Keratinocyte (primary cell): ENCODE measurements around the gene GTPBP1. TPM values are rescaled to one million over a fixed set of nuclear protein-coding genes. Genes with fewer than 3 reads are reported as not detected.

Experiments
- DNase-seq: peaks from one replicate; pipeline ENCODE4 v3.0.0-alpha.2; 2011; ENCODE audit warnings: low read depth, missing footprints, low spot score
- FAIRE-seq: peaks from 2 replicates; lab custom pipeline; 2011; peaks lifted over from hg19 to GRCh38; lab: Jason Lieb, UNC
- H2AFZ ChIP-seq: 2 replicates; pipeline ENCODE4 v1.6.0; 2012; ENCODE audit warnings: low read length, control low read depth, inconsistent platforms; ENCODE audit not compliant: control insufficient read depth
- H3K27ac ChIP-seq: 2 replicates; pipeline ENCODE4 v1.5.1; 2011; ENCODE audit warnings: low read length; ENCODE audit not compliant: control insufficient read depth, insufficient read depth
- H3K27me3 ChIP-seq: 3 replicates; pipeline ENCODE4 v1.6.0; 2011; ENCODE audit warnings: low read length; ENCODE audit not compliant: control insufficient read depth, insufficient read depth; ENCODE audit errors: extremely low read depth
- H3K36me3 ChIP-seq, 2 experiments: 2 replicates in 1 of 2; 3 replicates in 1 of 2; pipeline ENCODE4 v1.5.1; 2011; ENCODE audit warnings: low read length in 2 of 2, mild to moderate bottlenecking in 1 of 2; ENCODE audit not compliant: control insufficient read depth in 2 of 2, insufficient read depth in 2 of 2; ENCODE audit errors: extremely low read depth in 1 of 2
- H3K4me1 ChIP-seq: 3 replicates; pipeline ENCODE4 v1.5.1; 2011; ENCODE audit warnings: low read length; ENCODE audit not compliant: control insufficient read depth, insufficient read depth; ENCODE audit errors: extremely low read depth
- H3K4me2 ChIP-seq: 3 replicates; pipeline ENCODE4 v1.6.0; 2011; ENCODE audit warnings: low read depth, low read length; ENCODE audit not compliant: control insufficient read depth, insufficient read depth; ENCODE audit errors: extremely low read depth
- H3K4me3 ChIP-seq, 3 experiments: fragments of 200-600 bp in 1 of 3; sonication (generic) in 1 of 3; 2 replicates in 2 of 3; 3 replicates in 1 of 3; pipeline ENCODE4 v1.5.1; 2011 to 2016; ENCODE audit warnings: low read length in 3 of 3, mild to moderate bottlenecking in 3 of 3, control low read depth in 2 of 3, inconsistent platforms in 1 of 3, low read depth in 1 of 3, mixed read lengths in 1 of 3, mixed run types in 1 of 3, moderate library complexity in 1 of 3; ENCODE audit not compliant: control insufficient read depth in 2 of 3, insufficient read depth in 2 of 3; ENCODE audit errors: extremely low read depth in 1 of 3
- H3K79me2 ChIP-seq: 2 replicates; pipeline ENCODE4 v1.6.0; 2012; ENCODE audit warnings: low read length; ENCODE audit not compliant: control insufficient read depth, insufficient read depth
- H3K9ac ChIP-seq: 3 replicates; pipeline ENCODE4 v1.6.0; 2011; ENCODE audit warnings: low read length; ENCODE audit not compliant: control insufficient read depth, insufficient read depth; ENCODE audit errors: extremely low read depth
- H3K9me1 ChIP-seq: 3 replicates; pipeline ENCODE4 v1.6.0; 2011; ENCODE audit warnings: low read length; ENCODE audit not compliant: control insufficient read depth, insufficient read depth; ENCODE audit errors: extremely low read depth
- H3K9me3 ChIP-seq: 2 replicates; pipeline ENCODE4 v1.5.1; 2012; ENCODE audit warnings: low read depth, low read length; ENCODE audit not compliant: control insufficient read depth
- H4K20me1 ChIP-seq: 3 replicates; pipeline ENCODE4 v1.6.0; 2011; ENCODE audit warnings: low read length; ENCODE audit not compliant: control insufficient read depth, insufficient read depth; ENCODE audit errors: extremely low read depth
- EZH2 ChIP-seq: IDR thresholded peaks from one replicate; pipeline ENCODE4 v1.6.1; 2012; ENCODE audit warnings: inconsistent platforms, mild to moderate bottlenecking, low read length, moderate library complexity
- dilution Hi-C: fragments of 300-500 bp; cut with MboI; formaldehyde crosslinking; loops from one replicate; pipeline ENCODE4 v1.7.0; 2020; ENCODE audit warnings: low sequenced_read_pairs; ENCODE audit not compliant: extremely low pct_ligation_motif_present
- polyA minus RNA-seq, 3 experiments: library from RNA; depleted of rRNA, polyadenylated mRNA; stranded (reverse); fragments of >200 nt; gene quantifications; 1 replicate in 1 of 3; 2 replicates in 1 of 3; 3 replicates in 1 of 3; pipeline ENCODE4 v1.2.3, GENCODE V29; 2011
- polyA plus RNA-seq, 5 experiments: library from polyadenylated mRNA; depleted of rRNA in 3 of 5; stranded (reverse) in 3 of 5; stranded (forward) in 1 of 5; unstranded in 1 of 5; fragments of >200 nt; gene quantifications; 1 replicate in 1 of 5; 2 replicates in 3 of 5; 3 replicates in 1 of 5; pipeline versions ENCODE4 v1.2.1 to v1.2.3, GENCODE V29; 2011 to 2012; ENCODE audit warnings: missing spikeins in 2 of 5, low read depth in 1 of 5, low replicate concordance in 1 of 5
- TF ChIP-seq, protein P1 (sequence below), 3 experiments: IDR thresholded peaks in 1 of 3; conservative IDR thresholded peaks in 1 of 3; optimal IDR thresholded peaks in 1 of 3; 2 replicates in 2 of 3; 3 replicates in 1 of 3; pipeline versions ENCODE3 to v1.5.1; 2011; ENCODE audit warnings: low read length in 3 of 3, mild to moderate bottlenecking in 3 of 3, moderate library complexity in 2 of 3, control low read depth in 1 of 3, inconsistent platforms in 1 of 3; ENCODE audit not compliant: insufficient read depth in 2 of 3; ENCODE audit errors: extremely low read depth in 1 of 3

Gene GTPBP1
- 9.7 to 19.8 TPM (median 16.3 TPM) in 3 replicates for polyA plus RNA-seq
- 28.5 TPM for polyA plus RNA-seq (2011; ENCODE audit: low read depth)
- polyA plus RNA-seq (2011; cell fraction: cytosol; rRNA removed): 7.8 and 12.9 TPM in 2 replicates
- 28.5 and 32.0 TPM in 2 replicates for polyA plus RNA-seq (2011; cell fraction: nucleus; rRNA removed)
- polyA plus RNA-seq (2012; ENCODE audit: low replicate concordance): 15.9 and 21.3 TPM in 2 replicates
- 26.2 to 57.6 TPM (median 36.7 TPM) in 3 replicates for polyA minus RNA-seq
- polyA minus RNA-seq (2011; cell fraction: cytosol; rRNA and poly(A)+ RNA removed): 16.3 TPM
- 19.1 and 20.2 TPM in 2 replicates for polyA minus RNA-seq (2011; cell fraction: nucleus; rRNA and poly(A)+ RNA removed)

DNA sequence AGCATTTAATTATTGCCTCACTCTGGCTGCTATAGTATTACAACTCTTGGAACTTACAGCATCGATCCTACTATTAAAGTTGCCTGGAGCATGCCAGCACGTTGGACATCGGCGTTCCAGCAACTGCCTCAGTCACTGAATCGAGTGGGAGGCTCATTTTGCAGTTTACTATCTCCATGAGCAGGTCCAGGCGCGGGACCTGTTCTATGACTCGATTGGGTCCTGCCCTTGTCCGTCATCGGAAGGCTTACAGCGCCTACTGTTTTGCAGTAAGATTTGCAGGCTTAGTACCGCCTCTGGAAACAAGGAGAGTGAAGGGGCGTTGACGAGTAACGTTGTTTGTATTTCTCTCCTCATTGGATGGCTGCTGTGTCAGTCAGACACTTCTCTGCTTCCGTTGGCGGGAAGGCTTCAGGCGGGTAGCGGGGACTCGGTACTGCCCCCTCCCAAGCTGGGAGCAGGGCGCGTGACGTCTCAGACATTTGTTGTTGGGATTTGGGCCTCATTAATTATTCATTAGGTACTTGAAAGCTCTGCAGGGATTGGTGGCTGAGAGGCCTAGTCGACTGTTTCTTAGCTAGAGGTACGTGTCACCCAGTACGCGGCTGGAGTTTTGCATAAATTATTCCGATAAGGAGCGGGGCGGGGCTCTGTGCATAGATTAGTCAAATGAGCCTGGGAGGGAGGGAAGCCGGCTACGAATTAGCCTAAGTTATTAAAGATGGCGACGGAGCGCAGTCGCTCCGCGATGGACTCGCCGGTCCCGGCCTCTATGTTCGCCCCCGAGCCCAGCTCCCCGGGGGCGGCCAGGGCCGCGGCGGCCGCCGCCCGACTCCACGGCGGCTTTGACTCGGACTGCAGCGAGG lies at the start of gene GTPBP1:
Gene GTPBP1, plus strand, starts transcription at position 710 of the 866 bp plus-strand sequence. Its CDS starts 12 bp downstream, at position 722.
- peaks cover 0 to 7% of the 10 kb centered on the region in 2 experiments for H3K36me3 ChIP-seq
- peak within 1 kb of the TSS; percentile 98 for H3K4me2 ChIP-seq
- DNase-seq: peak; percentile 100
- H4K20me1 ChIP-seq: peaks cover 4% of the 10 kb centered on the region
- TF ChIP-seq, protein P1, sequence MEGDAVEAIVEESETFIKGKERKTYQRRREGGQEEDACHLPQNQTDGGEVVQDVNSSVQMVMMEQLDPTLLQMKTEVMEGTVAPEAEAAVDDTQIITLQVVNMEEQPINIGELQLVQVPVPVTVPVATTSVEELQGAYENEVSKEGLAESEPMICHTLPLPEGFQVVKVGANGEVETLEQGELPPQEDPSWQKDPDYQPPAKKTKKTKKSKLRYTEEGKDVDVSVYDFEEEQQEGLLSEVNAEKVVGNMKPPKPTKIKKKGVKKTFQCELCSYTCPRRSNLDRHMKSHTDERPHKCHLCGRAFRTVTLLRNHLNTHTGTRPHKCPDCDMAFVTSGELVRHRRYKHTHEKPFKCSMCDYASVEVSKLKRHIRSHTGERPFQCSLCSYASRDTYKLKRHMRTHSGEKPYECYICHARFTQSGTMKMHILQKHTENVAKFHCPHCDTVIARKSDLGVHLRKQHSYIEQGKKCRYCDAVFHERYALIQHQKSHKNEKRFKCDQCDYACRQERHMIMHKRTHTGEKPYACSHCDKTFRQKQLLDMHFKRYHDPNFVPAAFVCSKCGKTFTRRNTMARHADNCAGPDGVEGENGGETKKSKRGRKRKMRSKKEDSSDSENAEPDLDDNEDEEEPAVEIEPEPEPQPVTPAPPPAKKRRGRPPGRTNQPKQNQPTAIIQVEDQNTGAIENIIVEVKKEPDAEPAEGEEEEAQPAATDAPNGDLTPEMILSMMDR (optimal IDR thresholded peaks at IDR 0.05 in 1 of 3, IDR thresholded peaks at IDR 0.05 in 1 of 3, conservative IDR thresholded peaks at IDR 0.05 in 1 of 3; ENCODE audit: extremely low read depth in 1 of 3, insufficient read depth in 2 of 3, low read length in 3 of 3): no peak
- TF ChIP-seq EZH2: no peak
- H2AFZ ChIP-seq: peak within 1 kb of the TSS; percentile 80
- peak within 1 kb of the TSS; percentile 88 to 99 (median 89) for H3K4me3 ChIP-seq
- peak; percentile 98 for FAIRE-seq
- dilution Hi-C loops: no loop called here
- peaks cover 45% of the 10 kb centered on the region for H3K79me2 ChIP-seq
- H3K9me3 ChIP-seq: no peaks in the 10 kb centered on the region
- H3K27ac ChIP-seq: peak within 1 kb of the TSS; percentile 94
- H3K9me1 ChIP-seq: peaks cover 6% of the 10 kb centered on the region
- peak within 1 kb of the TSS; percentile 93 for H3K9ac ChIP-seq
- H3K27me3 ChIP-seq: no peaks in the 10 kb centered on the region
- peaks cover 26% of the 10 kb centered on the region for H3K4me1 ChIP-seq

DNA sequence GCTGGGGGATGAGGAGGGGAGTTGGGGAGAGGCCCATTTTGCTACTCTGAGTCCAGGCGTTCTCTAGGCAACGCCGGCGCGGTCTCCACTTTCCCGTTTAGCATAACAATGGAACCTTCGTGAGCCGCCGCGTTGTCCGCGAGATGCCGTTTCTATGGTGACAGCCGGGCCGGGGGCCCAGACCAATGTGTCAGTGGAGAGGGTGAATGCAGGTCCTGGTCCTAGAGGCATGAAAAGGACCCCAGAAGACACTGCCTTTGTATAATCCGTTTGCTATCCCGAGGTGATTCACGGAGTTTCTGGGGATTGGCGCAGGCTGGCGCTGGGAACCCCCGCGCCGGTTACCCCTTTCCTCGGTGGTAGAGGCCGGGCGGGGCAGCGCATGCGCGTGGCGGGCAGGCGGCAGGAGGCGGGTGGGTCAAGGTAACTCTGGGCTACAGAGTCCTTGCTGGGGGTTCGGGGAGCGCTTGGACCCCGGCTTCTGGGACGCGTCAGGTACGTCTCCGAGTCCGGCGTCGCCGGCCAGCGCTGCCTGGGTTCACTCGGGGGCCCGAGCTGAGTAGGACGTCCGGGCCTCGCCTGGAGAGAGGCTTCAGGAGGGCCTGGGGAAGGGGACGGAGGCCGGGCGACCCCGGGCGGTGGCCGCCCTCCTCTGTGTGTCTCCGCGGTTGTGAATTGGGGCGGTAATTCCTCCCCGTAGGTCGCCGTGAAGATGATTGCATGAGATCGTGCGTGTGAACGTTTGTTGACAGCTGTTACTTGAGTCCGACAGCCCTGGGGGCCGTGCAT lies 49.3 kb upstream of the GTPBP1 start, which contains the start of the genes CBY1 and FAM227A:
Gene CBY1, plus strand, starts transcription at position 383 of the 789 bp plus-strand sequence. CDS start 11,417 bp downstream, outside the sequence.
Gene FAM227A, minus strand, starts transcription at position 137 of the 789 bp plus-strand sequence. CDS start 6,224 bp downstream, outside the sequence.
- TF ChIP-seq, protein P1 (optimal IDR thresholded peaks at IDR 0.05 in 1 of 3, IDR thresholded peaks at IDR 0.05 in 1 of 3, conservative IDR thresholded peaks at IDR 0.05 in 1 of 3; ENCODE audit: extremely low read depth in 1 of 3, insufficient read depth in 2 of 3, low read length in 3 of 3): no peak
- TF ChIP-seq EZH2: no peak
- Histone ChIP-seq H3K9me1 (no peaks in the 10 kb centered on the region), H3K9ac (peak within 1 kb of the TSS; percentile 98), H3K4me1 (peaks cover 11% of the 10 kb centered on the region), H3K27ac (peak within 1 kb of the TSS; percentile 100), H4K20me1 (no peaks in the 10 kb centered on the region), H3K36me3 (no peaks in the 10 kb centered on the region), H3K79me2 (peaks cover 11% of the 10 kb centered on the region), H3K9me3 (no peaks in the 10 kb centered on the region), H3K27me3 (no peaks in the 10 kb centered on the region), H3K4me2 (peak within 1 kb of the TSS; percentile 88), H3K4me3 (peak within 1 kb of the TSS; percentile 63 to 79 (median 73)), H2AFZ (peak within 1 kb of the TSS; percentile 99)
- peak; percentile 69 for FAIRE-seq
- dilution Hi-C loops: no loop called here
- DNase-seq: peak; percentile 30
